IMR-90 (cell line): ENCODE results near the gene C12orf57. TPM values are rescaled to one million over a fixed set of nuclear protein-coding genes. Genes with fewer than 3 reads are reported as not detected.

Source experiments
- ATAC-seq: fragments of 200-7000 bp; cut with Tn5 transposase; 2 replicates; pipeline ENCODE4 v1.9.1; 2020; ENCODE audit warnings: low read depth, mild to moderate bottlenecking, moderate library complexity
- BruUV-seq: library from RNA; stranded (reverse); fragments of 400-500 nt; replicated peaks from 2 replicates; lab custom pipeline; 2021; lab: Mats Ljungman, UMichigan
- CTCF ChIA-PET: fragments of 300-600 bp; formaldehyde crosslinking; extraction: SDS; loops from one replicate; lab custom pipeline; 2021; ENCODE audit warnings: antibody characterized with exemption; lab: Yijun Ruan, JAX
- POLR2A ChIA-PET: fragments of 300-600 bp; sonication (Branson Sonifier 250); formaldehyde crosslinking; loops from one replicate; lab custom pipeline; 2022; ENCODE audit warnings: antibody characterized with exemption; ENCODE audit not compliant: unreplicated experiment; lab: Charles Lee
- DNase-seq: peaks from one replicate; pipeline ENCODE4 v3.0.0; 2013
- H2AFZ ChIP-seq: replicated peaks from 2 replicates; pipeline ENCODE3; 2013; ENCODE audit warnings: low read length, mild to moderate bottlenecking; ENCODE audit not compliant: poor library complexity
- H2AK5ac ChIP-seq: 2 replicates; pipeline ENCODE4 v1.6.1; 2013; ENCODE audit warnings: low read depth, low read length, inconsistent platforms
- H2AK9ac ChIP-seq: replicated peaks from 2 replicates; pipeline ENCODE3; 2013; ENCODE audit warnings: mild to moderate bottlenecking, low read depth, low read length, moderate library complexity; ENCODE audit not compliant: poor library complexity
- H2BK120ac ChIP-seq: 2 replicates; pipeline ENCODE4 v1.6.1; 2013; ENCODE audit warnings: low read depth, low read length, inconsistent platforms
- H2BK15ac ChIP-seq: 3 replicates; pipeline ENCODE4 v1.6.1; 2013; ENCODE audit warnings: low read depth, low read length, inconsistent platforms
- H2BK20ac ChIP-seq: 2 replicates; pipeline ENCODE4 v1.6.1; 2013; ENCODE audit warnings: low read depth, mild to moderate bottlenecking, inconsistent platforms, low read length, moderate library complexity
- H2BK5ac ChIP-seq: 2 replicates; pipeline ENCODE4 v1.6.1; 2013; ENCODE audit warnings: mild to moderate bottlenecking, low read depth, low read length, inconsistent platforms; ENCODE audit not compliant: poor library complexity, severe bottlenecking
- H3K14ac ChIP-seq: replicated peaks from 2 replicates; pipeline ENCODE4 v1.6.1; 2013; ENCODE audit warnings: low read depth, low read length, inconsistent platforms
- H3K18ac ChIP-seq: 2 replicates; pipeline ENCODE4 v1.6.1; 2013; ENCODE audit warnings: low read depth, low read length, control low read depth
- H3K23ac ChIP-seq: 2 replicates; pipeline ENCODE4 v1.6.1; 2013; ENCODE audit warnings: low read depth, low read length, inconsistent platforms
- H3K27ac ChIP-seq: 2 replicates; pipeline ENCODE4 v1.5.1; 2013; ENCODE audit warnings: mild to moderate bottlenecking, control low read depth, low read length; ENCODE audit not compliant: insufficient read depth
- H3K27me3 ChIP-seq: 2 replicates; pipeline ENCODE4 v1.6.1; 2013; ENCODE audit warnings: low read length; ENCODE audit not compliant: control insufficient read depth, insufficient read depth
- H3K36me3 ChIP-seq: 2 replicates; pipeline ENCODE4 v1.6.1; 2013; ENCODE audit warnings: low read length, mixed read lengths; ENCODE audit not compliant: control insufficient read depth, insufficient read depth
- H3K4ac ChIP-seq: 2 replicates; pipeline ENCODE4 v1.6.1; 2013; ENCODE audit warnings: low read depth, low read length, inconsistent platforms
- H3K4me1 ChIP-seq: 2 replicates; pipeline ENCODE4 v1.6.1; 2013; ENCODE audit warnings: low read length, mixed read lengths; ENCODE audit not compliant: control insufficient read depth, insufficient read depth
- H3K4me2 ChIP-seq: 2 replicates; pipeline ENCODE4 v1.6.1; 2013; ENCODE audit warnings: low read depth, mild to moderate bottlenecking, control low read depth, low read length, moderate library complexity
- H3K4me3 ChIP-seq: 2 replicates; pipeline ENCODE4 v1.5.1; 2013; ENCODE audit warnings: low read depth, mild to moderate bottlenecking, control low read depth, low read length, moderate library complexity; ENCODE audit not compliant: insufficient read depth
- H3K56ac ChIP-seq: 2 replicates; pipeline ENCODE4 v1.6.1; 2013; ENCODE audit warnings: low read length, inconsistent platforms; ENCODE audit not compliant: insufficient read depth; ENCODE audit errors: extremely low read depth
- H3K79me1 ChIP-seq, 2 experiments: 2 replicates each; pipeline ENCODE4 v1.6.1; 2013; ENCODE audit warnings: low read length in 2 of 2, inconsistent platforms in 1 of 2, low read depth in 1 of 2
- H3K9ac ChIP-seq: 2 replicates; pipeline ENCODE4 v1.6.1; 2013; ENCODE audit warnings: low read depth, low read length, control low read depth
- H3K9me1 ChIP-seq: 2 replicates; pipeline ENCODE4 v1.6.1; 2013; ENCODE audit warnings: low read length, inconsistent platforms; ENCODE audit not compliant: insufficient read depth
- H3K9me3 ChIP-seq: 2 replicates; pipeline ENCODE4 v1.6.1; 2013; ENCODE audit warnings: low read length; ENCODE audit not compliant: control insufficient read depth, insufficient read depth
- H4K20me1 ChIP-seq: 2 replicates; pipeline ENCODE4 v1.6.1; 2013; ENCODE audit warnings: low read length, inconsistent platforms; ENCODE audit not compliant: insufficient read depth
- H4K5ac ChIP-seq: 2 replicates; pipeline ENCODE4 v1.6.1; 2013; ENCODE audit warnings: mild to moderate bottlenecking, low read depth, low read length, control low read depth
- H4K8ac ChIP-seq, 2 experiments: 2 replicates each; pipeline ENCODE4 v1.6.1; 2013; ENCODE audit warnings: low read depth in 2 of 2, low read length in 2 of 2, control low read depth in 1 of 2, inconsistent platforms in 1 of 2
- H4K91ac ChIP-seq: 2 replicates; pipeline ENCODE4 v1.6.1; 2013; ENCODE audit warnings: low read depth, low read length, inconsistent platforms; ENCODE audit not compliant: insufficient read depth
- BHLHE40 ChIP-seq: fragments of 150-350 bp; IDR thresholded peaks from 2 replicates; pipeline ENCODE4 v1.6.1; 2016; ENCODE audit warnings: mild to moderate bottlenecking, low read depth, low read length
- CEBPB ChIP-seq: IDR thresholded peaks from 2 replicates; pipeline ENCODE4 v1.6.1; 2012; ENCODE audit warnings: low read depth, low read length, improper control_type of control experiment
- CTCF ChIP-seq: conservative IDR thresholded peaks from 2 replicates; pipeline ENCODE4 v1.5.1; 2012; ENCODE audit warnings: mild to moderate bottlenecking, low read depth, low read length, improper control_type of control experiment
- ELK1 ChIP-seq: fragments of 150-350 bp; IDR thresholded peaks from 2 replicates; pipeline ENCODE4 v1.6.1; 2016; ENCODE audit warnings: low read depth, mild to moderate bottlenecking, low read length, moderate library complexity, borderline replicate concordance
- FOS ChIP-seq: fragments of 150-350 bp; IDR thresholded peaks from 2 replicates; pipeline ENCODE4 v1.6.1; 2016; ENCODE audit warnings: low read depth, low read length
- MAFK ChIP-seq: IDR thresholded peaks from 2 replicates; pipeline ENCODE4 v1.6.1; 2012; ENCODE audit warnings: low read depth, low read length, improper control_type of control experiment
- MAZ ChIP-seq: IDR thresholded peaks from 2 replicates; pipeline ENCODE4 v1.6.1; 2012; ENCODE audit warnings: low read depth, mild to moderate bottlenecking, low read length, improper control_type of control experiment, moderate library complexity, borderline replicate concordance
- POLR2A ChIP-seq: IDR thresholded peaks from 2 replicates; pipeline ENCODE4 v1.6.1; 2012; ENCODE audit warnings: mild to moderate bottlenecking, low read depth, low read length
- RAD21 ChIP-seq: IDR thresholded peaks from 2 replicates; pipeline ENCODE4 v1.6.1; 2012; ENCODE audit warnings: low read length, improper control_type of control experiment
- RCOR1 ChIP-seq: IDR thresholded peaks from 2 replicates; pipeline ENCODE4 v1.6.1; 2012; ENCODE audit warnings: mild to moderate bottlenecking, low read length, improper control_type of control experiment; ENCODE audit not compliant: insufficient replicate concordance
- SMC3 ChIP-seq: fragments of 150-350 bp; IDR thresholded peaks from 2 replicates; pipeline ENCODE4 v1.6.1; 2016; ENCODE audit warnings: low read depth, mild to moderate bottlenecking, antibody characterized with exemption, low read length, moderate library complexity
- WGBS, 2 experiments: methylation state at CpG; one replicate each; pipeline versions ENCODE4 v1.1.5 to v1.1.7; 2013; ENCODE audit warnings: missing lambda C conversion rate in 2 of 2; ENCODE audit not compliant: insufficient read length in 1 of 2; ENCODE audit errors: extremely low coverage in 2 of 2; 5-methylcytosine and 5-hydroxymethylcytosine counted together
- dilution Hi-C: fragments of 300-500 bp; cut with HindIII; formaldehyde crosslinking; loops from one replicate; pipeline ENCODE4 v1.14.3; 2018; ENCODE audit warnings: low sequenced_read_pairs; ENCODE audit not compliant: unreplicated experiment
- in situ Hi-C: fragments of 300-500 bp; cut with MboI; formaldehyde crosslinking; loops from 3 replicates; pipeline ENCODE4 v1.14.3; 2019; ENCODE audit warnings: low sequenced_read_pairs, inconsistent platforms, mixed read lengths
- intact Hi-C: fragments of 100-400 bp; cut with micrococcal nuclease; formaldehyde crosslinking; loops from 2 replicates; pipeline ENCODE4 v1.10.0; 2022
- polyA plus RNA-seq, 3 experiments: library from polyadenylated mRNA; depleted of rRNA; stranded (reverse); fragments of >200 nt; gene quantifications; 2 replicates each; pipeline ENCODE4 v1.2.3, GENCODE V29; 2012; ENCODE audit warnings: low replicate concordance in 1 of 3
- total RNA-seq: library from RNA; depleted of rRNA; stranded (reverse); fragments of >200 nt; gene quantifications from 2 replicates; pipeline ENCODE4 v1.2.3, GENCODE V29; 2012

Gene C12orf57
- total and polyA plus RNA-seq, 2 of the 4 experiments (the other 2 are of a cell fraction), result 238 to 530 TPM

DNA sequence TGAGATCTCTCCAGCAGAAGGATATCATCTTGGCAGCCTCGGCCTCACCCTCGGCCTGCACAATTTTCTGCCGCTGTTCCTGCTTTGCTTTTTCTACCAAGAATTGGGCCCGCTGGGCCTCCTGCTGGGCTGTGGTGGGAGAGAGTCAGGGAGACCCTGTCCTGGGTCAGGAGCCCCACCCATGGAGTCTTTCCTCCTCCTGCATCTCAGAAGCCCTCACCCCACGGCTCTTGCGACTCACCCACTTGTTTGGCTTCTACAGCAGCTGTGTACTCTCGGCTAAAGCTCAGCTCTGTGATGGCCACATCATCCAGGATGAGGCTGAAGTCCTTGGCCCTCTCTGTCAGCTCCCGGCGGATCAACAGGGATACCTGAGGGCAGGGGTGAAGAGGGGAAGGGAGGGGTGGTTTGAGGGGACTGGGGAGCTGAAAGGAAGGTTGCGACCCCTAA, 23.9 kb downstream of the C12orf57 start:
- no peak overlapping the region for H2BK120ac ChIP-seq
- no peak overlapping the region for H3K4me2 ChIP-seq
- no TSS peak for BruUV-seq
- H2AK9ac ChIP-seq, result peak overlapping the region; percentile 56
- H2AK5ac ChIP-seq, result no peak overlapping the region
- H3K18ac ChIP-seq, result no peak overlapping the region
- H3K4me3 ChIP-seq, result no peak overlapping the region
- TF ChIP-seq FOS (no peak), ELK1 (no peak), CTCF (no peak), RCOR1 (no peak), BHLHE40 (no peak), SMC3 (no peak), RAD21 (no peak), MAFK (no peak), CEBPB (no peak), MAZ (no peak), POLR2A (no peak)
- intact Hi-C loops (no loop called here), dilution Hi-C loops (no loop called here), in situ Hi-C loops (no loop called here)
- ATAC-seq, result no peak
- no peak overlapping the region for H2AFZ ChIP-seq
- H2BK20ac ChIP-seq, result no peak overlapping the region
- H3K79me1 ChIP-seq, result peaks cover 20 to 50% of the 10 kb centered on the region in 2 experiments
- H3K9me1 ChIP-seq, result no peaks in the 10 kb centered on the region
- no peak for DNase-seq
- H4K5ac ChIP-seq, result no peak overlapping the region
- no peak overlapping the region for H3K23ac ChIP-seq
- no peak overlapping the region for H3K56ac ChIP-seq
- CTCF ChIA-PET, result no interaction called here
- H3K4ac ChIP-seq, result no peak overlapping the region
- no CpG with 5 or more reads among the region's 10 CpGs for WGBS, 2 experiments
- no peaks in the 10 kb centered on the region for H3K27me3 ChIP-seq
- H3K36me3 ChIP-seq, result peaks cover 38% of the 10 kb centered on the region
- H3K9ac ChIP-seq, result no peak overlapping the region
- H4K91ac ChIP-seq, result no peak overlapping the region
- no peaks in the 10 kb centered on the region for H3K9me3 ChIP-seq
- no peak overlapping the region for H2BK15ac ChIP-seq
- POLR2A ChIA-PET, result no interaction called here
- H2BK5ac ChIP-seq, result no peak overlapping the region
- H4K20me1 ChIP-seq, result no peaks in the 10 kb centered on the region
- no peak overlapping the region for H3K27ac ChIP-seq
- H3K4me1 ChIP-seq, result peaks cover 4% of the 10 kb centered on the region
- no peak overlapping the region for H4K8ac ChIP-seq
- no peak overlapping the region for H3K14ac ChIP-seq
